Measurements from ENCODE around the gene CROCC2. TPM values are rescaled to one million over a fixed set of nuclear protein-coding genes. Genes with fewer than 3 reads are reported as not detected.

Gene CROCC2
- total and polyA plus RNA-seq, 10 of the 15 experiments (the other 5 are each of a cell fraction or from before 2014, with no cell fraction given) = not detected

DNA sequence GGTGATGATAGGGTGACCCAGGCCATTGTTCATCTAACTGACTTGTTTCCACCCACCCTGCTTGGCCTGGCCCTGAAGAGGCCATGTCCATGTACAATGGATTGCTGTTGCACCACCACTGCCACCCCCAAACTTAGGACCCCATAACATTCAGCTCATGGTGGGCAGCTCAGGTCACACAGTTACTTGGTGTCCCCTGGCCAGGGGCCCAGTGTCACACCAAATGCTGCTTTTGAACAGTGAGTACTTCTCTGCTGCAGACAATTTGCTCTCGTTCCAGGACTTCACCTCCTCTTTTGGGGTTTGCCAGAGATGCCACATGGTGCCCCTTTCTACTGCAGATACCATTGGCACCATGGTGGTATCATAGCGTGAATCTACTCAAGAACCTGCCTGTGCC, 21.9 kb upstream of the CROCC2 start:
- 17% methylated on average over 2 of the region's 2 CpGs for WGBS (ENCODE audit: insufficient coverage, insufficient replicate concordance, low lambda C conversion rate, missing lambda C conversion rate)
- BruUV-seq (replicated peaks) = no TSS peak
- intact Hi-C loops (cut with micrococcal nuclease; ENCODE audit: unreplicated experiment) = no loop called here
- H3K4me1 ChIP-seq (ENCODE audit: control insufficient read depth, insufficient read depth, low read length) = no peaks in the 10 kb centered on the region
- SMC1A ChIA-PET (ENCODE audit: uncharacterized antibody, unreplicated experiment) = no interaction called here
- RAD21 ChIA-PET (ENCODE audit: unreplicated experiment) = no interaction called here
- no peaks in the 10 kb centered on the region for H3K79me2 ChIP-seq (ENCODE audit: control insufficient read depth, insufficient read depth, low read length)
- ATAC-seq (no peak), FAIRE-seq (no peak), DNase-seq (ENCODE audit: low read depth, low spot score) (no peak)
- no peak overlapping the region for H3K4me2 ChIP-seq (ENCODE audit: control insufficient read depth, insufficient read depth)
- H2AFZ ChIP-seq (ENCODE audit: control insufficient read depth, low read depth, low read length) = no peak overlapping the region
- H3K9me3 ChIP-seq (replicated peaks; ENCODE audit: control insufficient read depth, insufficient read depth, low read length) = no peaks in the 10 kb centered on the region
- no peak overlapping the region for H3K9ac ChIP-seq (ENCODE audit: control insufficient read depth, insufficient read depth, low read length)
- no peaks in the 10 kb centered on the region for H4K20me1 ChIP-seq (ENCODE audit: control insufficient read depth, insufficient read depth)
- CTCF ChIA-PET = no interaction called here
- no peaks in the 10 kb centered on the region; a peak in 1 of 4 replicates for H3K27me3 ChIP-seq (replicated peaks in 1 of 2; ENCODE audit: control insufficient read depth in 2 of 2, insufficient read depth in 2 of 2, low read length in 1 of 2)
- POLR2A ChIA-PET = no interaction called here
- no peak overlapping the region for H3K4me3 ChIP-seq
- H3K27ac ChIP-seq (ENCODE audit: control insufficient read depth, insufficient read depth) = no peak overlapping the region
- TF ChIP-seq, protein P1, sequence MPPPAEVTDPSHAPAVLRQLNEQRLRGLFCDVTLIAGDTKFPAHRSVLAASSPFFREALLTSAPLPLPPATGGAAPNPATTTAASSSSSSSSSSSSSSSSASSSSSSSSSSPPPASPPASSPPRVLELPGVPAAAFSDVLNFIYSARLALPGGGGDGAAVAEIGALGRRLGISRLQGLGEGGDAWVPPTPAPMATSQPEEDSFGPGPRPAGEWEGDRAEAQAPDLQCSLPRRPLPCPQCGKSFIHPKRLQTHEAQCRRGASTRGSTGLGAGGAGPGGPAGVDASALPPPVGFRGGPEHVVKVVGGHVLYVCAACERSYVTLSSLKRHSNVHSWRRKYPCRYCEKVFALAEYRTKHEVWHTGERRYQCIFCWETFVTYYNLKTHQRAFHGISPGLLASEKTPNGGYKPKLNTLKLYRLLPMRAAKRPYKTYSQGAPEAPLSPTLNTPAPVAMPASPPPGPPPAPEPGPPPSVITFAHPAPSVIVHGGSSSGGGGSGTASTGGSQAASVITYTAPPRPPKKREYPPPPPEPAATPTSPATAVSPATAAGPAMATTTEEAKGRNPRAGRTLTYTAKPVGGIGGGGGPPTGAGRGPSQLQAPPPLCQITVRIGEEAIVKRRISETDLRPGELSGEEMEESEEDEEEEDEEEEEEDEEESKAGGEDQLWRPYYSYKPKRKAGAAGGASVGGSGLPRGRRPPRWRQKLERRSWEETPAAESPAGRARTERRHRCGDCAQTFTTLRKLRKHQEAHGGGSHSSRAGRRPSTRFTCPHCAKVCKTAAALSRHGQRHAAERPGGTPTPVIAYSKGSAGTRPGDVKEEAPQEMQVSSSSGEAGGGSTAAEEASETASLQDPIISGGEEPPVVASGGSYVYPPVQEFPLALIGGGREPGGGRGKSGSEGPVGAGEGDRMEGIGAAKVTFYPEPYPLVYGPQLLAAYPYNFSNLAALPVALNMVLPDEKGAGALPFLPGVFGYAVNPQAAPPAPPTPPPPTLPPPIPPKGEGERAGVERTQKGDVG (CRISPR knock-in tag; IDR thresholded peaks at IDR 0.05) = no peak
- TF ChIP-seq NR2F1 (conservative IDR thresholded peaks at IDR 0.05) (no peak), ZNF217 (IDR thresholded peaks at IDR 0.05) (no peak), CREB1 (IDR thresholded peaks at IDR 0.05; ENCODE audit: low read depth) (no peak)
- TF ChIP-seq, protein P2, sequence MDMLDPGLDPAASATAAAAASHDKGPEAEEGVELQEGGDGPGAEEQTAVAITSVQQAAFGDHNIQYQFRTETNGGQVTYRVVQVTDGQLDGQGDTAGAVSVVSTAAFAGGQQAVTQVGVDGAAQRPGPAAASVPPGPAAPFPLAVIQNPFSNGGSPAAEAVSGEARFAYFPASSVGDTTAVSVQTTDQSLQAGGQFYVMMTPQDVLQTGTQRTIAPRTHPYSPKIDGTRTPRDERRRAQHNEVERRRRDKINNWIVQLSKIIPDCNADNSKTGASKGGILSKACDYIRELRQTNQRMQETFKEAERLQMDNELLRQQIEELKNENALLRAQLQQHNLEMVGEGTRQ (IDR thresholded peaks at IDR 0.05; ENCODE audit: borderline replicate concordance, low read depth, low read length) = no peak
- in situ Hi-C loops (cut with MboI) = no loop called here
- no peaks in the 10 kb centered on the region for H3K36me3 ChIP-seq (ENCODE audit: control insufficient read depth in 2 of 2, insufficient read depth in 2 of 2, low read length in 1 of 2)

All from GM12878 (cell line).